ENCODE results near the gene SERPINB5.

DNA sequence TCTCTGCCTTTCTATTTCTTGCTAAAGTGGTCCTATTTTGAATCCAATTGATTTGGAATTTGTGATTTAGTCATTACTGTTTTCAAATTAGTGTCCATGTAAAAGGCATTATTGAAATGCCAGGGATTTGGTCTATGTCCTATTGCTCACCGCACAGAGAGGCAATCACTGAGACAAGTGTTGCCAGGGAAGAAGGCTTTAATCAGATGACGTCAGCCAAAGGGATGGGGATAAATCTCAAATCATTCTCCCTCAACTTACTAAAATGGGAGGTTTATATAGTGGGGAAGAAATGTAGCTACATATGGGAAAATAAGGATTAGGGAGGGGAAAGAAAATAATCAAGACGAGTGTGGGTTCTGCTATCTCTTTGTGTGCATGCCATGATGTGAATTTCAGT is 75.0 kb downstream of the SERPINB5 start:
- no peak for TF ChIP-seq POLR2A (IDR thresholded peaks at IDR 0.05)
- TF ChIP-seq, protein P1, sequence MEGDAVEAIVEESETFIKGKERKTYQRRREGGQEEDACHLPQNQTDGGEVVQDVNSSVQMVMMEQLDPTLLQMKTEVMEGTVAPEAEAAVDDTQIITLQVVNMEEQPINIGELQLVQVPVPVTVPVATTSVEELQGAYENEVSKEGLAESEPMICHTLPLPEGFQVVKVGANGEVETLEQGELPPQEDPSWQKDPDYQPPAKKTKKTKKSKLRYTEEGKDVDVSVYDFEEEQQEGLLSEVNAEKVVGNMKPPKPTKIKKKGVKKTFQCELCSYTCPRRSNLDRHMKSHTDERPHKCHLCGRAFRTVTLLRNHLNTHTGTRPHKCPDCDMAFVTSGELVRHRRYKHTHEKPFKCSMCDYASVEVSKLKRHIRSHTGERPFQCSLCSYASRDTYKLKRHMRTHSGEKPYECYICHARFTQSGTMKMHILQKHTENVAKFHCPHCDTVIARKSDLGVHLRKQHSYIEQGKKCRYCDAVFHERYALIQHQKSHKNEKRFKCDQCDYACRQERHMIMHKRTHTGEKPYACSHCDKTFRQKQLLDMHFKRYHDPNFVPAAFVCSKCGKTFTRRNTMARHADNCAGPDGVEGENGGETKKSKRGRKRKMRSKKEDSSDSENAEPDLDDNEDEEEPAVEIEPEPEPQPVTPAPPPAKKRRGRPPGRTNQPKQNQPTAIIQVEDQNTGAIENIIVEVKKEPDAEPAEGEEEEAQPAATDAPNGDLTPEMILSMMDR (IDR thresholded peaks at IDR 0.05 in 4 of 5, conservative IDR thresholded peaks at IDR 0.05 in 1 of 5): no peak
